T-helper 1 cell treated with Interleukin-12 subunit alpha and Interleukin-12 subunit beta and Interleukin-4 antibody, amounts not matched to agents 30 μg/mL and 1 μg/mL, for 36 hours (primary cell): Measurements from ENCODE around the gene SLC44A1.
A peak's percentile ranks its signal among the peaks of the same experiment; 100 is the strongest.

Source experiments
- H3K27ac Mint-ChIP-seq: one replicate; pipeline ENCODE4 v1.8.0; 2021; ENCODE audit warnings: mild to moderate bottlenecking, mixed read lengths
- H3K27me3 Mint-ChIP-seq: one replicate; pipeline ENCODE4 v1.8.0; 2021; ENCODE audit warnings: low read depth, mixed read lengths
- H3K36me3 Mint-ChIP-seq: one replicate; pipeline ENCODE4 v1.8.0; 2021; ENCODE audit warnings: low read depth, mixed read lengths
- H3K4me1 Mint-ChIP-seq: one replicate; pipeline ENCODE4 v1.8.0; 2021; ENCODE audit warnings: low read depth, mixed read lengths
- H3K4me3 Mint-ChIP-seq: one replicate; pipeline ENCODE4 v1.8.0; 2021; ENCODE audit warnings: mild to moderate bottlenecking, moderate library complexity, mixed read lengths
- H3K9me3 Mint-ChIP-seq: one replicate; pipeline ENCODE4 v1.8.0; 2021; ENCODE audit warnings: mixed read lengths

Gene SLC44A1

DNA sequence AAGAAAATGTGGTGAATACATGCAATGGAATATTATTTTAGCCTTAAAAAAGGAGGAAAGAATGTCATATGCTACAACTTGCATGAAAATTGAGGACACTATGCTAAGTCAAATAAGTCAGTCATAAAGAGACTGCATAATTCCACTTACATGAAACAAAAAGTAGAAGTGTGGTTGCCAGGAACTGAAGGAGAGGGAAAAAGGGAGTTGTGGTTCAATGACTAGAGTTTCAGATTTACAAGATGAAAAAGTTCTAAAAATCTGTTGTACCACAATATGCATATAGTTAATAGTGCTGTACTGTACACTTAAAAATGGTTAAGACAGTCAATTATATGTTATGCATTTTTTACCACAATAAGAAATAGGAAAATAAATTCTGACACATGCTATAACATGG lies 95.4 kb downstream of the SLC44A1 start:
- Mint-ChIP-seq H3K27me3 (no peaks in the 10 kb centered on the region), H3K36me3 (no peaks in the 10 kb centered on the region), H3K9me3 (no peaks in the 10 kb centered on the region), H3K4me1 (peaks cover 25% of the 10 kb centered on the region), H3K4me3 (no peak overlapping the region), H3K27ac (no peak overlapping the region)

DNA sequence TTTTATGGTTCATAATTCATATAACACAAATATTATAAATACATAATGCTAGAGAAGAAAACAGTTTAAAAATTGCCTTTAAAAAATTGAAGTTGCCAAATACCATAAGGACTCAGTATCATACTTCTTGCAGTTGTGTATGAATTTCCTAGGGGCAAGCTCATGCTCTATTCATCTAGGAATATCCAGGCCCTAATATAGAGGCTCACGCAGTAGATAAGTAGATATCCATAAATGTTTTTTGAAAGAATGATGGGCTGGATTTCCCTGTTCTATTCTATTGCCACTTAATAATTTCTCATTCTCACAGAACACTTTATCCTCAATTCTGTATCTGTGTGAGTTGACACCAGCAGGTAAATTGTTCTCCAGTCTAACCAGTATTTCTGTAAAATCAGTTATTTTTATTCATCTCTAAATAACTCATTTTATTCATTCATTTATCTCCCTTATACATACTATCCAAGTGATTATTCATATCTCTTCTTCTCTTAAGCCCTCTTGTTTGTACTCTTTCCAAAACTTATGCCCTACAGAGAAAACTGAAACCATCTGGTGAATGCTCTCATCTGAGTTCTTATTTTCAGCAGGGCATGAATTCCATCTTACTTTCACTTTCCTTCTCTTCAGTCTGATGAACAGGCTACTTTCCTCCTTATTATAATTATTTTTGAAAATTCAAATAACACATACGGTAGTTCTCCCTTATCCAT lies 97.1 kb downstream of the SLC44A1 start:
- peaks cover 25% of the 10 kb centered on the region for H3K4me1 Mint-ChIP-seq
- H3K4me3 Mint-ChIP-seq, result peak overlapping the region; percentile 8
- no peaks in the 10 kb centered on the region for H3K27me3 Mint-ChIP-seq
- H3K9me3 Mint-ChIP-seq, result no peaks in the 10 kb centered on the region
- no peak overlapping the region for H3K27ac Mint-ChIP-seq
- H3K36me3 Mint-ChIP-seq, result no peaks in the 10 kb centered on the region

DNA sequence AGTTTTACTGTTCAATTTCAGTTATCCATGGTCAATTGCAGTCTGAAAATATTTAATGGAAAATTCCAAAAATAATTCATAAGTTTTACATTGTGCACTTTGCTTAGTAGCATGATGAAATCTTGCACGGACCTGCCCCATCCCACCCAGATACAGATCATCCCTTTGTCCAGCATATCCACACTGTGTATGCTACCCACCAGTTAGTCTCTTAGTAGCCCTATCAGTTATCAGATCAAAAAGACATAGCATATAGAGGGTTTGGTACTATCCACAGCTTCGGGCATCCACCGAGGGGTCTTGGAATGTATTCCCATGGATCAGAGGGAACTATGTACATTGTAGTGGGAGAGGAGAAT lies 97.7 kb downstream of the SLC44A1 start:
- Mint-ChIP-seq H3K27me3 (no peaks in the 10 kb centered on the region), H3K4me1 (peaks cover 25% of the 10 kb centered on the region), H3K9me3 (no peaks in the 10 kb centered on the region), H3K4me3 (peak overlapping the region; percentile 8), H3K27ac (no peak overlapping the region), H3K36me3 (no peaks in the 10 kb centered on the region)

DNA sequence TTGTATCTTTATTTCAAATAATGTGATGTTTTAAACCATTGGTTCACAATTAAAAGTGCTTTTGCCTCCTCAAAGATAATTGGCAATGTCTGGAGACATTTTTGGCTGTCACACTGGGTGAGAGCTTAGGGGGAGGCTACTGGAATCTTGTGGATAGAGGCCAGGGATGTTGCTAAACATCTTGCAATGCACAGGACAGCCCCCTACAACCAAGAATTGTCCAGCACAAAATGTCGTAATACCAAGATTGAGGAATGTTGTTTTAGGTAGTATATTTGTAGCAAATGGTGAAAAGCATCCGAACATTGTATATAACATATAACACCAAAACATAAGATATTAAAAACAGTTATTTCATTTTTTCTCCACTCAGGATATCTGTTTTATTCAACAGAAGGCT lies 99.8 kb downstream of the SLC44A1 start:
- Mint-ChIP-seq H3K9me3 (no peaks in the 10 kb centered on the region), H3K4me1 (peaks cover 22% of the 10 kb centered on the region), H3K27ac (no peak overlapping the region), H3K36me3 (no peaks in the 10 kb centered on the region), H3K27me3 (no peaks in the 10 kb centered on the region), H3K4me3 (no peak overlapping the region)

DNA sequence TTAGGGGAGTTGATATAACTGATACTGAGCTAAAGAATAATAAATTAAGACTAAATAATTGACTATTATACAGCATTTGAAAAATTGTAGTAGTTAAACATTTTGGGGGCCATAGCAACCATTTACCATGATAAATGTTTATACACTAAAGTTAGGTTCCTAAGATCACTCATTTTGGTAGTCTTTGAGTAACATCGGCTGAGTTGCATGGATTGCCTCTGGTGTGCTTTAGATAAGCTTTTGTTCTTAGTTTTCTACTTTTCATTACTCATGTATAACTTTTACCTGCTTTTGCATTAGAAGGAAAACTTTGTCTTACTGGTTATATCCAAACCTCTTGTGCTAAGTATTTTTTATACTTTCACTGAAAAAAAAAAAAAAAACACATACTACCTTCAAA lies 101.2 kb downstream of the SLC44A1 start:
- Mint-ChIP-seq H3K27me3 (no peaks in the 10 kb centered on the region), H3K9me3 (no peaks in the 10 kb centered on the region), H3K4me3 (no peak overlapping the region), H3K27ac (no peak overlapping the region), H3K36me3 (no peaks in the 10 kb centered on the region), H3K4me1 (peaks cover 13% of the 10 kb centered on the region)

DNA sequence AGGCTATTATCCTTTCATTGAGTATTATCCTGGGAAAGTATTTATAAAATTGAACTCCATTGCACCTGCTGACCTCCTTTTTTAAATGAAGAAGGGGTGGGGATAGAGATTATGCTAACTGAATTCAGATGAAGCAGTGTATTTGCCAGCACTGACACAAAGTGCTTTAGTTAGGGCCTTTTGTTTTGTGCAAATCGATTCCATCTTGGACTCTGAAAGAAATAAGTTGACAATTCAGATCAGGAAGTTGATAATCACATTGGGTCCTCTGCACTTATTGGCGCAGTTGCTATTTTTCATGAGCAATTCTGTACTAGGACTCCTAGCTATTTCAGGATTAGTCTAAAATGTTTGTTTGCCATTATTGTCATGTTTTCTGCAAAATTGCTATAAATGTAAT lies 101.8 kb downstream of the SLC44A1 start:
- H3K27me3 Mint-ChIP-seq, result no peaks in the 10 kb centered on the region
- H3K9me3 Mint-ChIP-seq, result no peaks in the 10 kb centered on the region
- no peaks in the 10 kb centered on the region for H3K36me3 Mint-ChIP-seq
- H3K27ac Mint-ChIP-seq, result no peak overlapping the region
- peaks cover 13% of the 10 kb centered on the region for H3K4me1 Mint-ChIP-seq
- no peak overlapping the region for H3K4me3 Mint-ChIP-seq

DNA sequence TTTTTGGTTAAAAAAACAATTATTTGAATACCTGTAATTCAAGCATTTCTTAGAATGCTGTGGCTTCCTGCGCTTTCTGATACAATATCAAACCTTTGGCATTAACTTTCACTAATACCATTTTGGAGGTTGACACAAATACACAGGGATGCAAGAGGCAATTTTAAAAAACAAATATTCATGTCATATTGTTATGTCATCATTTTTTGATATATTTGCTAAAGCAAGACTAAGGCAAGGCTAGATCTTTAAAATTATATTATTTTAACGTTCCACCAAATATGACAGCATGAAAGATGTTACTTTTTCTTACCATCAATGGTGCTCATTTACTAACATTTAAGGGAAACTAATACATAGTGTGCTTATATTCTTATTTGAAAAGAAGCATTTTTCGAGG lies 110.0 kb downstream of the SLC44A1 start:
- Mint-ChIP-seq H3K36me3 (no peaks in the 10 kb centered on the region), H3K9me3 (no peaks in the 10 kb centered on the region), H3K27me3 (no peaks in the 10 kb centered on the region), H3K4me3 (no peak overlapping the region), H3K27ac (no peak overlapping the region), H3K4me1 (no peaks in the 10 kb centered on the region)

DNA sequence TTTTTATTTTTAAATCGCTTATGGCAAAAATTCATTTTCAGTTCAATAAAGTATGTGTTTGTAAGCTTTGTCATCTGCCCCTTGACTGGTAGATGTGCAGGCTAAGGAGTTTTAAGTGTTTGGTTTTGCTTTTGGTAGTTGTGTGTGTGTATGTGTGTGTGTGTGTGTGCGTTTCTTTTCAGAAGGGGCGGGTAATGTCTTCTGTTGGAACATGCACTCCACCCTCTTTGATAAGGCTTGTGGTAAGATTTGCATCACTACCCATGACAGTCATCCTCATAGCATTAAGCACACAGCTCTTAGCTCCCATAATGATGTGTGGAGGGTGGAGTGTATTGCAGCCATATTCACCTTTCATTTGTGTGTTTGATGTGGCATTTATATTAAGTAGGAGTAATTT lies 111.3 kb downstream of the SLC44A1 start:
- no peak overlapping the region for H3K4me3 Mint-ChIP-seq
- peaks cover 9% of the 10 kb centered on the region for H3K4me1 Mint-ChIP-seq
- peaks cover 7% of the 10 kb centered on the region for H3K27me3 Mint-ChIP-seq

DNA sequence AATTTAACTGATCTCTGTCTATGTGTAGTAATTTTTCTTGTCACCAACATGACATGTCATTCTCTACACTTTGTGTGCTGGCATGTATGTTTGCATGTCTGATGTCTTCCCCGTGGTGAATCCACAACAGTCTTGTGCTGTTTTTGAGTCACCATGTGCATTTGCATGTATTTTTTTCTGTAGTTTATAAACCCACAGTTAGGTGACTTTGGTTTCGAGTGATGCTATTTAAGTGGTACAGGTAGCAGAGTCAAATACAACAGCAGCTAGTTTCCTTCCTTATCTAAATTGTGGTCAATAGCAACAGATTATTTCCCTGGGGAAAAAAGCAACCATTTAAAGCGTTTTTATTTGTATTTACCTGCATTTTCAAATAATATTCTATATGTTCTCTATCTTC lies 113.5 kb downstream of the SLC44A1 start:
- H3K27ac Mint-ChIP-seq, result no peak overlapping the region
- peaks cover 6% of the 10 kb centered on the region for H3K36me3 Mint-ChIP-seq
- no peak overlapping the region for H3K4me3 Mint-ChIP-seq
- H3K4me1 Mint-ChIP-seq, result peaks cover 13% of the 10 kb centered on the region
- H3K9me3 Mint-ChIP-seq, result no peaks in the 10 kb centered on the region
- peaks cover 7% of the 10 kb centered on the region for H3K27me3 Mint-ChIP-seq

More for the DNA sequence above, 111.3 kb downstream of the SLC44A1 start:
- Mint-ChIP-seq H3K36me3 (peaks cover 4% of the 10 kb centered on the region), H3K27ac (no peak overlapping the region), H3K9me3 (no peaks in the 10 kb centered on the region)

DNA sequence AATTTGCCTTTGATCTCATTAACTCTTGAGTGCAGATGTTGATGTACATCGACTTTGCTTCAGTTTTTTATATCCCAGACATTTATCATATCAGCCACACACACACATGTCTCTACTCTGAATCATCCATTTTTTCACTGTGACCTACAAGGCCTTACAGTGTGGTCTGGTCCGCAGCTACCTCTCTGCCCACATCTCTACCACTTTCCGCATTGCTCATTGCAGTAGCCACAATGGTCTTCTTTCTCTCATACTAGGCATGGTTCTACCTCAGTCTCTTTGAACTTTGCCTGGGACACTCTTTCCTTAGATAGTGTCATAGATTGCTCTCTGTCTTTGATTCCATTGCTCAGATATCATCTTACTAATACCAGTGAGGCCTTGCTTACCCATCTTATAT lies 115.4 kb downstream of the SLC44A1 start:
- no peak overlapping the region for H3K27ac Mint-ChIP-seq
- H3K9me3 Mint-ChIP-seq, result no peaks in the 10 kb centered on the region
- peaks cover 14% of the 10 kb centered on the region for H3K4me1 Mint-ChIP-seq
- no peak overlapping the region for H3K4me3 Mint-ChIP-seq
- peaks cover 6% of the 10 kb centered on the region for H3K36me3 Mint-ChIP-seq
- H3K27me3 Mint-ChIP-seq, result peaks cover 7% of the 10 kb centered on the region

DNA sequence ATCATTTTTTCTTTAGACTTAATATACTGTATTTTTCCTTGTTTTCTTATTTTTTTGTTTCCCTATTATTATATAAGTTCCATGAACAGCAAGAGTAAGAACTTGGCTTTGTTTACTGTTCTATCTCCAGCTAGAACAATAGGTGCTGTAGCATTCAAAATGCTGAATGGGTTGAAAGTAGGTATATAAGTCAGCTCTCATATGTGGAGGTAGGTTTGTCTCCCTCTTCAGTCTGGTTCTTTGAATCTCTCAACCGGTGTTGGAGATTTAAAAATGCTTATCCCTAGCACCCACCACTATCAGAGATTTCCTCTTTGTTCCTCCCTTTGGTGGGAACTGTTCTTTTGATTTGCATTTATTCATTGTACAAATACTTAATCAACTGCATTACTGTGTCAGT lies 115.9 kb downstream of the SLC44A1 start:
- no peaks in the 10 kb centered on the region for H3K9me3 Mint-ChIP-seq
- peaks cover 7% of the 10 kb centered on the region for H3K27me3 Mint-ChIP-seq
- no peak overlapping the region for H3K4me3 Mint-ChIP-seq
- H3K27ac Mint-ChIP-seq, result no peak overlapping the region
- peaks cover 6% of the 10 kb centered on the region for H3K36me3 Mint-ChIP-seq
- peaks cover 14% of the 10 kb centered on the region for H3K4me1 Mint-ChIP-seq

DNA sequence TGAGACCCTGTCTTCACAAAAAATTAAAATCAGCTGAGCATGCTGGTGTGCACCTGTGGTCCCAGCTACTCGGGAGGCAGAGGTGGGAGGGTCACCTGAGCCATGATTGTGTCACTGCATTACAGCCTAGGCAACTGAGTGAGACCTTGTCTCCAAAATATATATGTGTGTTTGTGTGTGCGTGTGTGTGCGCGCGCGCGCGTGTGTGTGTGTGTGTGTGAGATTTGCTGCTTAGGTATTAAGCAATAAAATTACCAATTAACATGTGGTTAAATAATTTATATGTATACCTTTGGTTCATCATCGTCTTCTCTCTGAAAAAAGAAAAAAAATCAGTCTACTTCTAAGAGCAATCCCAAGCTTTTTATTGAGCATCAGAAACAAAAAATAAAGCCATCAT lies 117.4 kb downstream of the SLC44A1 start:
- Mint-ChIP-seq H3K36me3 (peaks cover 6% of the 10 kb centered on the region), H3K4me3 (no peak overlapping the region), H3K9me3 (no peaks in the 10 kb centered on the region), H3K4me1 (peaks cover 14% of the 10 kb centered on the region), H3K27me3 (peaks cover 7% of the 10 kb centered on the region), H3K27ac (no peak overlapping the region)

DNA sequence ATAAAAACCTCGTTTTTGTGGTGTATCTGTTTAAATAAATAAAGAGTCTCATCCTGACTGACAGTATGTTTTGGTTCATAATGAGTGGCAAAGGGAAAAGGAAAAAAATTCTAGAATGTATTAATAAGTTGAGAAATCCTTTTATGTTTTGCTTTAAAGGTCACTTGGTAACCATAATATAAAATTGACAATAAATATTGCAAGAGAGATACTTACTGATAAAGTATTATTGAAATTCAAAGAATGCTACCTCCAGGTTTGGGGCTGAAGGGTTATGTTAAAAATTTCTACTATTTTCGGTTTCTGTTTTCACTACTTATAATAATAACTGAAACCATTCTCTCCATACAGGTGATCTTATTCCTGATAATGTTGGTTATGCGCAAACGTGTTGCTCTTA lies 118.0 kb downstream of the SLC44A1 start:
- peaks cover 7% of the 10 kb centered on the region for H3K27me3 Mint-ChIP-seq
- no peak overlapping the region for H3K27ac Mint-ChIP-seq
- H3K4me3 Mint-ChIP-seq, result no peak overlapping the region
- peaks cover 14% of the 10 kb centered on the region for H3K4me1 Mint-ChIP-seq
- no peaks in the 10 kb centered on the region for H3K9me3 Mint-ChIP-seq
- H3K36me3 Mint-ChIP-seq, result peaks cover 6% of the 10 kb centered on the region

DNA sequence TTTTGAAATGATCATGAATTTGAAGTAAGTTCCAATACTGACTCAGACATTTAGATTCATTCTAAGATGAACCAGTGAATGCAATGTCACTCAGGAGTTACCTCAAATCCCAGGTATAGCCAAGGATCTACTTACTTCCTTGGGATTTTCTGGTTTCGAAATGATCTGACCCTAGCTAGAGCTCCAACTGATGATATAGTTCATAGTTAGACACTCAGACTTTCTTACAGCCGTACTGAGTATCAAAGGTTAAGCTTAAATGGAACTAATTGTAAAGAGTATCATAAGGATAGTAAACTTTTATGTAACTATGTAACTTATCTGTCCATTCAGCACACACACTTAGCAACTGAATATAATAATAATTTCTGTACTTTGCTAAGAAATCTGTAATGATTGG lies 119.4 kb downstream of the SLC44A1 start:
- H3K36me3 Mint-ChIP-seq, result peaks cover 6% of the 10 kb centered on the region
- no peak overlapping the region for H3K27ac Mint-ChIP-seq
- peaks cover 14% of the 10 kb centered on the region for H3K4me1 Mint-ChIP-seq
- no peak overlapping the region for H3K4me3 Mint-ChIP-seq
- peaks cover 7% of the 10 kb centered on the region for H3K27me3 Mint-ChIP-seq
- H3K9me3 Mint-ChIP-seq, result no peaks in the 10 kb centered on the region

DNA sequence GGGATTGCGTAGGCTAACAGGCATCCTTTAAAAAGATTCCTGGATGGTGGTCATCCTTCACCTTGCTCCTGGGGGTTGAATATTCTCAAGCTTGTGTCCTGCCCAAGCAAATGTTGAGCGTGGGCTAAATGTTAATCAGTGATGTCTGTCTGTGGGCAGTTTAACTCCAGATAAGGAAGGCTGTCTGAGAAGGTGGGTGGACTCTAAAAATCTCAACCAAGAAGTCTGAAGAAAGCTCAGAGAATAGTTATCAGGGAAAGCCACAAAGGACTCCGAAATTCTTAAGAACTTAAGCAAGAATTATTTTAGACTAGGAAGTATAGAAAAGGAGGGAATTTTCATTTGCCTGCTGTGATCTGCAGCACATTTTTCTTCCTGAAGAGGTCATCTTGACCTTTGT lies 125.5 kb downstream of the SLC44A1 start:
- H3K27me3 Mint-ChIP-seq, result no peaks in the 10 kb centered on the region
- peaks cover 6% of the 10 kb centered on the region for H3K4me1 Mint-ChIP-seq
- peaks cover 3% of the 10 kb centered on the region for H3K36me3 Mint-ChIP-seq
- no peak overlapping the region for H3K4me3 Mint-ChIP-seq
- H3K27ac Mint-ChIP-seq, result no peak overlapping the region
- H3K9me3 Mint-ChIP-seq, result no peaks in the 10 kb centered on the region

DNA sequence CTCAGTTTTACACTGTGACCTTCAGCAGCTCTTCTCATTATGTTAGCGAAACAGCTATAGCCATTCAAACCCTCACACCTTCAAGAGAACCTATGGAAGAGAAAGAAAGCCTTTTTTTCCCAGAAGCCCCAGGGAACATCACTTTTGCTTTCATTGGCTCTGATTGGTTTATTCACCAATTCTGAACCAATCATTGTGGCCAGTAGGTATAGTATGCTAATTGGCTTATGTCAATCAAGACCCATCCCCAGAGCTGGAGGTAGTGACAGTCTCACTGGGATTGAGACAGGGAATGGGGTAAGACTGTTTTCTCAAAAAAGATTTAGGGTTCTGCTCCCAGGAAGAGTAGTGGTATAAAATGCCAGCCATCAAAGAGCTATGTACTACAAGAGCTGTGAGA lies 129.3 kb downstream of the SLC44A1 start:
- no peaks in the 10 kb centered on the region for H3K27me3 Mint-ChIP-seq
- H3K9me3 Mint-ChIP-seq, result no peaks in the 10 kb centered on the region
- no peak overlapping the region for H3K27ac Mint-ChIP-seq
- H3K4me1 Mint-ChIP-seq, result peaks cover 6% of the 10 kb centered on the region
- peaks cover 3% of the 10 kb centered on the region for H3K36me3 Mint-ChIP-seq
- no peak overlapping the region for H3K4me3 Mint-ChIP-seq
